GM23338 (cell line): ENCODE data around the gene APP. TPM values are rescaled to one million over a fixed set of nuclear protein-coding genes. Genes with fewer than 3 reads are reported as not detected.

Source experiments
- ATAC-seq: fragments of 200-7000 bp; cut with Tn5 transposase; 3 replicates; pipeline ENCODE4 v1.9.1; 2020
- DNase-seq: peaks from one replicate; pipeline ENCODE4 v3.0.0-alpha.2; 2015; ENCODE audit warnings: low spot score
- H2AFZ ChIP-seq: fragments of 200-600 bp; sonication (generic); 2 replicates; pipeline ENCODE4 v1.8.0; 2016; ENCODE audit warnings: antibody characterized with exemption, mild to moderate bottlenecking, moderate library complexity
- H3F3A ChIP-seq: fragments of 200-600 bp; sonication (generic); replicated peaks from 2 replicates; pipeline ENCODE4 v1.8.0; 2017; ENCODE audit warnings: antibody characterized with exemption, mixed run types, low read depth
- H3K27ac ChIP-seq: fragments of 200-600 bp; sonication (generic); 2 replicates; pipeline ENCODE4 v1.6.1; 2016; ENCODE audit warnings: low read depth
- H3K27me3 ChIP-seq: fragments of 200-600 bp; sonication (generic); 2 replicates; pipeline ENCODE4 v1.8.0; 2016; ENCODE audit warnings: mild to moderate bottlenecking, mixed run types, moderate library complexity; ENCODE audit not compliant: insufficient read depth
- H3K36me3 ChIP-seq: fragments of 200-600 bp; sonication (generic); 2 replicates; pipeline ENCODE4 v1.8.0; 2016; ENCODE audit warnings: mild to moderate bottlenecking; ENCODE audit not compliant: insufficient read depth
- H3K4me1 ChIP-seq: fragments of 200-600 bp; sonication (generic); 2 replicates; pipeline ENCODE4 v1.8.0; 2016; ENCODE audit warnings: mild to moderate bottlenecking, moderate library complexity; ENCODE audit not compliant: insufficient read depth
- H3K4me2 ChIP-seq: fragments of 200-600 bp; sonication (generic); 2 replicates; pipeline ENCODE4 v1.7.1; 2017; ENCODE audit warnings: mixed run types
- H3K4me3 ChIP-seq: fragments of 200-600 bp; sonication (generic); 2 replicates; pipeline ENCODE4 v1.6.1; 2016; ENCODE audit warnings: mixed run types
- H3K79me2 ChIP-seq: fragments of 200-600 bp; sonication (generic); replicated peaks from 2 replicates; pipeline ENCODE4 v1.8.0; 2017; ENCODE audit warnings: mild to moderate bottlenecking; ENCODE audit not compliant: insufficient read depth
- H3K9me2 ChIP-seq: fragments of 200-600 bp; sonication (generic); 2 replicates; pipeline ENCODE4 v1.8.0; 2017; ENCODE audit not compliant: insufficient read depth
- H4K20me1 ChIP-seq: fragments of 200-600 bp; sonication (generic); replicated peaks from 2 replicates; pipeline ENCODE4 v1.8.0; 2017; ENCODE audit warnings: mild to moderate bottlenecking; ENCODE audit not compliant: insufficient read depth
- H3K27ac Mint-ChIP-seq: 2 replicates; pipeline ENCODE4 v1.8.0; 2020; ENCODE audit warnings: inconsistent platforms, mild to moderate bottlenecking, moderate library complexity, mixed read lengths
- H3K27me3 Mint-ChIP-seq: 3 replicates; pipeline ENCODE4 v1.8.0; 2022; ENCODE audit warnings: low read depth, mild to moderate bottlenecking, moderate library complexity, mixed read lengths, inconsistent platforms; ENCODE audit not compliant: insufficient read depth, poor library complexity
- H3K36me3 Mint-ChIP-seq: 3 replicates; pipeline ENCODE4 v1.8.0; 2021; ENCODE audit warnings: low read depth, mild to moderate bottlenecking, inconsistent platforms, moderate library complexity, mixed read lengths
- H3K4me1 Mint-ChIP-seq: 3 replicates; pipeline ENCODE4 v1.8.0; 2020; ENCODE audit warnings: mild to moderate bottlenecking, inconsistent platforms, mixed read lengths
- H3K4me3 Mint-ChIP-seq: 3 replicates; pipeline ENCODE4 v1.8.0; 2021; ENCODE audit warnings: moderate library complexity, mild to moderate bottlenecking, inconsistent platforms, mixed read lengths
- H3K9me3 Mint-ChIP-seq: 3 replicates; pipeline ENCODE4 v1.8.0; 2020; ENCODE audit warnings: moderate library complexity, mild to moderate bottlenecking, inconsistent platforms, mixed read lengths
- CREB1 ChIP-seq: fragments of 250-450 bp; sonication (Bioruptor Pico); IDR thresholded peaks from 2 replicates; pipeline ENCODE4 v1.5.0; 2020; ENCODE audit warnings: low read depth, mild to moderate bottlenecking, moderate library complexity
- CTCF ChIP-seq, 2 experiments: fragments of 200-600 bp in 1 of 2; sonication (generic) in 1 of 2; conservative IDR thresholded peaks; 2 replicates each; pipeline versions ENCODE4 v1.5.1 to v1.6.1; 2016 to 2017; ENCODE audit warnings: antibody characterized with exemption in 2 of 2, low read depth in 2 of 2, mild to moderate bottlenecking in 2 of 2, moderate library complexity in 1 of 2
- EZH2 ChIP-seq: fragments of 200-600 bp; sonication (generic); IDR thresholded peaks from one replicate; pipeline ENCODE4 v1.8.0; 2017; ENCODE audit warnings: antibody characterized with exemption, mild to moderate bottlenecking, low read depth; ENCODE audit not compliant: unreplicated experiment
- JUNB ChIP-seq: IDR thresholded peaks from one replicate; pipeline ENCODE4 v1.6.1; 2016; ENCODE audit warnings: antibody characterized with exemption; ENCODE audit not compliant: unreplicated experiment
- NANOG ChIP-seq: IDR thresholded peaks from 2 replicates; pipeline ENCODE4 v1.6.1; 2016; ENCODE audit warnings: antibody characterized with exemption, borderline replicate concordance
- POLR2AphosphoS5 ChIP-seq: IDR thresholded peaks from 2 replicates; pipeline ENCODE4 v1.6.1; 2016; ENCODE audit warnings: antibody characterized with exemption, low read depth
- STAT1 ChIP-seq: IDR thresholded peaks from one replicate; pipeline ENCODE4 v1.6.1; 2016; ENCODE audit warnings: antibody characterized with exemption; ENCODE audit not compliant: unreplicated experiment
- ZNF114 ChIP-seq: fragments of 250-450 bp; sonication (Bioruptor Pico); IDR thresholded peaks from 2 replicates; pipeline ENCODE4 v1.5.0; 2020; ENCODE audit warnings: mild to moderate bottlenecking, moderate library complexity
- ZNF331 ChIP-seq: fragments of 250-450 bp; sonication (Bioruptor Pico); IDR thresholded peaks from 2 replicates; pipeline ENCODE4 v1.5.0; 2020; ENCODE audit warnings: low read depth, mild to moderate bottlenecking, moderate library complexity
- polyA plus RNA-seq: library from polyadenylated mRNA; unstranded; fragments of >200 nt; fragmentation: Nextera tagmentation; extraction: Ambion mirVana; gene quantifications from 2 replicates; pipeline ENCODE4 v1.2.1, GENCODE V29; 2016
- total RNA-seq: library from RNA; depleted of rRNA; stranded (reverse); fragments of >200 nt; shearing (Covaris generic); gene quantifications from 2 replicates; pipeline ENCODE4 v1.2.3, GENCODE V29; 2014
- TF ChIP-seq, protein P1 (sequence below): IDR thresholded peaks from one replicate; pipeline ENCODE4 v1.6.1; 2018; ENCODE audit warnings: antibody characterized with exemption; ENCODE audit not compliant: unreplicated experiment
- TF ChIP-seq, protein P2 (sequence below): IDR thresholded peaks from 2 replicates; pipeline ENCODE4 v1.6.1; 2016; ENCODE audit warnings: antibody characterized with exemption

The APP gene
- total and polyA plus RNA-seq, 2 experiments from 2014 or later = 69.4 to 444 TPM

DNA sequence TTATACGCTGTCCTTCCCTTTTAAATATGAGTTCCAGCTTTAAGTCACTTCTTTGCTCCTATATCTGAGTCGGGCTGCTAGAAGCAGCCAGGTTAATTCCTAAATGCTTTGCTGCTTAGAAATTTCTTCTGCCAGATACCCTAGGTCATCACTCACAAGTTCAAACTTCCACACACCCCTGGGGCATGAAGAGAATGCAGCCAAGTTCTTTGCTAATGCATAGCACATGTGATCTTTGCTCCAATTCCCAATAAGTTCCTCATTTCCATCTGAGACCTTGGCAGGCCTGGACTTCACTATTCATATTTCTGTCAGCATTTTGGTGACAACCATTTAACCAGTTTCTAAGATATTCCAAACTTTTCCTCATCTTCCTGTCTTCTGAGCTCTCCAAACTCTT, 14.5 kb upstream of the APP start (continued):
- TF ChIP-seq, protein P1, sequence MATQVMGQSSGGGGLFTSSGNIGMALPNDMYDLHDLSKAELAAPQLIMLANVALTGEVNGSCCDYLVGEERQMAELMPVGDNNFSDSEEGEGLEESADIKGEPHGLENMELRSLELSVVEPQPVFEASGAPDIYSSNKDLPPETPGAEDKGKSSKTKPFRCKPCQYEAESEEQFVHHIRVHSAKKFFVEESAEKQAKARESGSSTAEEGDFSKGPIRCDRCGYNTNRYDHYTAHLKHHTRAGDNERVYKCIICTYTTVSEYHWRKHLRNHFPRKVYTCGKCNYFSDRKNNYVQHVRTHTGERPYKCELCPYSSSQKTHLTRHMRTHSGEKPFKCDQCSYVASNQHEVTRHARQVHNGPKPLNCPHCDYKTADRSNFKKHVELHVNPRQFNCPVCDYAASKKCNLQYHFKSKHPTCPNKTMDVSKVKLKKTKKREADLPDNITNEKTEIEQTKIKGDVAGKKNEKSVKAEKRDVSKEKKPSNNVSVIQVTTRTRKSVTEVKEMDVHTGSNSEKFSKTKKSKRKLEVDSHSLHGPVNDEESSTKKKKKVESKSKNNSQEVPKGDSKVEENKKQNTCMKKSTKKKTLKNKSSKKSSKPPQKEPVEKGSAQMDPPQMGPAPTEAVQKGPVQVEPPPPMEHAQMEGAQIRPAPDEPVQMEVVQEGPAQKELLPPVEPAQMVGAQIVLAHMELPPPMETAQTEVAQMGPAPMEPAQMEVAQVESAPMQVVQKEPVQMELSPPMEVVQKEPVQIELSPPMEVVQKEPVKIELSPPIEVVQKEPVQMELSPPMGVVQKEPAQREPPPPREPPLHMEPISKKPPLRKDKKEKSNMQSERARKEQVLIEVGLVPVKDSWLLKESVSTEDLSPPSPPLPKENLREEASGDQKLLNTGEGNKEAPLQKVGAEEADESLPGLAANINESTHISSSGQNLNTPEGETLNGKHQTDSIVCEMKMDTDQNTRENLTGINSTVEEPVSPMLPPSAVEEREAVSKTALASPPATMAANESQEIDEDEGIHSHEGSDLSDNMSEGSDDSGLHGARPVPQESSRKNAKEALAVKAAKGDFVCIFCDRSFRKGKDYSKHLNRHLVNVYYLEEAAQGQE = no peak
- no peak for TF ChIP-seq ZNF331
- TF ChIP-seq, protein P2, sequence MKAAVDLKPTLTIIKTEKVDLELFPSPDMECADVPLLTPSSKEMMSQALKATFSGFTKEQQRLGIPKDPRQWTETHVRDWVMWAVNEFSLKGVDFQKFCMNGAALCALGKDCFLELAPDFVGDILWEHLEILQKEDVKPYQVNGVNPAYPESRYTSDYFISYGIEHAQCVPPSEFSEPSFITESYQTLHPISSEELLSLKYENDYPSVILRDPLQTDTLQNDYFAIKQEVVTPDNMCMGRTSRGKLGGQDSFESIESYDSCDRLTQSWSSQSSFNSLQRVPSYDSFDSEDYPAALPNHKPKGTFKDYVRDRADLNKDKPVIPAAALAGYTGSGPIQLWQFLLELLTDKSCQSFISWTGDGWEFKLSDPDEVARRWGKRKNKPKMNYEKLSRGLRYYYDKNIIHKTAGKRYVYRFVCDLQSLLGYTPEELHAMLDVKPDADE = no peak
- TF ChIP-seq CREB1 (CRISPR knock-in tag) = no peak
- no peak for TF ChIP-seq STAT1
- no peak for TF ChIP-seq ZNF114
- no peak for TF ChIP-seq POLR2AphosphoS5
- no peak for TF ChIP-seq JUNB
- TF ChIP-seq EZH2 = no peak
- no peak for TF ChIP-seq NANOG

DNA sequence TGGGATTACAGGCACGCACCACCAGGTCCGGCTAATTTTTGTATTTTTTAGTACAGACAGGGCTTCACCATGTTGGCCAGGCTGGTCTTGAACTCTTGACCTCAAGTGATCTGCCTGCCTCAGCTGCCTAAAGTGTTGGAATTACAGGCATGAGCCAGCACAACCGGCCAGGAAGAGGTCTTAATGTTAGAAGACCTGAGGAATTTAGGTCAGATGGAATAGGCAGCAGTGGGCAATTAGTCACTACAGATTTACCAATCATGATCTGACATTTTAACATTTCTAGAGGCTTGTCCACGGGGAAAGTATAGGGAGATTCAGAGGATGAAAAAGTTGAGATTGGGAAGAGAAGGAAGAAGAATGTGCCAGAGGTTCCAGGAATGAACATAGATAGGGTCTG, 8.9 kb upstream of the APP start:
- Histone ChIP-seq H3K4me2 (no peak overlapping the region), H4K20me1 (no peaks in the 10 kb centered on the region), H3K27me3 (no peaks in the 10 kb centered on the region), H3K79me2 (no peaks in the 10 kb centered on the region), H3K4me3 (no peak overlapping the region), H3K9me2 (no peaks in the 10 kb centered on the region), H3F3A (no peaks in the 10 kb centered on the region), H2AFZ (no peak overlapping the region), H3K36me3 (no peaks in the 10 kb centered on the region), H3K4me1 (0 out of 2 replicates have a peak, but pooled peaks cover 6% of the 10 kb centered on the region), H3K27ac (no peak overlapping the region)
- H3K4me3 Mint-ChIP-seq = no peak overlapping the region
- DNase-seq (no peak), ATAC-seq (no peak)
- H3K27ac Mint-ChIP-seq = no peak overlapping the region
- H3K36me3 Mint-ChIP-seq = peaks cover 11% of the 10 kb centered on the region
- H3K9me3 Mint-ChIP-seq = peaks cover 13% of the 10 kb centered on the region
- no peaks in the 10 kb centered on the region for H3K27me3 Mint-ChIP-seq
- H3K4me1 Mint-ChIP-seq = peaks cover 15% of the 10 kb centered on the region
- TF ChIP-seq, protein P2 = no peak
- TF ChIP-seq EZH2 (no peak), CREB1 (CRISPR knock-in tag) (no peak), CTCF (conservative IDR thresholded peaks at IDR 0.05; ENCODE audit: low read depth in 2 of 2) (no peak), NANOG (no peak), POLR2AphosphoS5 (no peak), ZNF331 (no peak)
- TF ChIP-seq, protein P1 = no peak
